AG09309 (cell line): Measurements from ENCODE around the gene CYP27B1.

Source experiments
- DNase-seq: peaks from one replicate; pipeline ENCODE4 v3.0.0-alpha.2; 2010; ENCODE audit warnings: low read depth
- H3K4me3 ChIP-seq: 2 replicates; pipeline ENCODE4 v1.5.1; 2011; ENCODE audit warnings: mild to moderate bottlenecking, low read depth, low read length, moderate library complexity; ENCODE audit not compliant: control insufficient read depth
- CTCF ChIP-seq: IDR thresholded peaks from 2 replicates; pipeline ENCODE4 v1.5.1; 2011; ENCODE audit warnings: mild to moderate bottlenecking, low read depth, low read length, inconsistent platforms; ENCODE audit not compliant: insufficient read depth, control insufficient read depth; ENCODE audit errors: missing control alignments

CYP27B1 gene

GRCh38 chr12:57731411-57732080, 35.3 kb downstream of the CYP27B1 start:
- no peak for TF ChIP-seq CTCF
- DNase-seq = no peak
- no peak overlapping the region for H3K4me3 ChIP-seq

- H3K4me3 ChIP-seq = no peak overlapping the region
- TF ChIP-seq CTCF = no peak
- DNase-seq = no peak
Observed at GRCh38 chr12:57730336-57731067, 36.4 kb downstream of the CYP27B1 start.

GRCh38 chr12:57729321-57729844, 37.5 kb downstream of the CYP27B1 start:
- TF ChIP-seq CTCF = no peak
- DNase-seq = no peak
- no peak overlapping the region for H3K4me3 ChIP-seq

- DNase-seq = no peak
- no peak overlapping the region for H3K4me3 ChIP-seq
- no peak for TF ChIP-seq CTCF
Observed at GRCh38 chr12:57727758-57728395, 39.0 kb downstream of the CYP27B1 start.

- DNase-seq = no peak
- TF ChIP-seq CTCF = peak; percentile 52
- peak overlapping the region; percentile 97 for H3K4me3 ChIP-seq
Observed at GRCh38 chr12:57726884-57727757, 39.8 kb downstream of the CYP27B1 start.
